ENCODE data around the gene CEP44. TPM values are rescaled to one million over a fixed set of nuclear protein-coding genes. Genes with fewer than 3 reads are reported as not detected.
A peak's percentile ranks its signal among the peaks of the same experiment; 100 is the strongest.

CEP44 gene
- total and polyA plus RNA-seq, 3 donors from 2014 or later, result 20.4 to 32.5 (median 21.1) TPM

DNA sequence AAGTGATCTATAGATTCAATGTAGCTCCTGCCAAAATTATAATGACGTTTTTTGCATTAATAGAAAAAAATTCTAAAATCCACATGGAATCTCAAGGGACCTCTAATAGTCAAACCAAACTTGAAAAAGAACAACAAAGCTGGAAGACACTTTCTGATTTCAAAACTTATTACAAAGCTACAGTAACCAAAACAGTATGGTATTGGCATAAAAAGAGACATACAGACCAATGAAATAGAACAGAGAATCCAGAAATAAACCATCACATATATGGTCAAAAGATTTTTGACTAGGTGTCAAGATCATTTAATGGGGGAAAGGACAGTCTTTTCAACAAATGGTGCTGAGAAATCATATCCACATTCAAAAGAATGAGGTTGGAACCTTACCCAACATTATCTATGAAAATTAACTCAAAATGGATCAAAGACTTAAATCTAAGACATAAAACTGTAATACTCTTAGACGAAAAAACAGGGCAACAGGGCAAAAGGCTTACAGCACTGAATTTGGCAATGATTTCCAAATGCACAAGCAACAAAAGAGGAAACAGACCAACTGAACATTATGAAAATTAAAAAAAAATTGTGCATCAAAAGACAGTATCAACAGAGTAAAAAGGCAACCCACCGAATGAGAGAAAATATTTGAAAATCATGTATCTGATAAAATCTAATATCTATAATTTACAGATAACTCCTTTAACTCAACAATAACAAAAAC, 4.1 kb upstream of the CEP44 start:
- intact Hi-C loops (cut with DNase I; ENCODE audit: low total_unique reads), result no loop called here
- no peaks in the 10 kb centered on the region for H3K27me3 ChIP-seq
- no peaks in the 10 kb centered on the region for H3K9me3 ChIP-seq
- no peak for TF ChIP-seq POLR2A (IDR thresholded peaks at IDR 0.05)
- TF ChIP-seq, protein P1, sequence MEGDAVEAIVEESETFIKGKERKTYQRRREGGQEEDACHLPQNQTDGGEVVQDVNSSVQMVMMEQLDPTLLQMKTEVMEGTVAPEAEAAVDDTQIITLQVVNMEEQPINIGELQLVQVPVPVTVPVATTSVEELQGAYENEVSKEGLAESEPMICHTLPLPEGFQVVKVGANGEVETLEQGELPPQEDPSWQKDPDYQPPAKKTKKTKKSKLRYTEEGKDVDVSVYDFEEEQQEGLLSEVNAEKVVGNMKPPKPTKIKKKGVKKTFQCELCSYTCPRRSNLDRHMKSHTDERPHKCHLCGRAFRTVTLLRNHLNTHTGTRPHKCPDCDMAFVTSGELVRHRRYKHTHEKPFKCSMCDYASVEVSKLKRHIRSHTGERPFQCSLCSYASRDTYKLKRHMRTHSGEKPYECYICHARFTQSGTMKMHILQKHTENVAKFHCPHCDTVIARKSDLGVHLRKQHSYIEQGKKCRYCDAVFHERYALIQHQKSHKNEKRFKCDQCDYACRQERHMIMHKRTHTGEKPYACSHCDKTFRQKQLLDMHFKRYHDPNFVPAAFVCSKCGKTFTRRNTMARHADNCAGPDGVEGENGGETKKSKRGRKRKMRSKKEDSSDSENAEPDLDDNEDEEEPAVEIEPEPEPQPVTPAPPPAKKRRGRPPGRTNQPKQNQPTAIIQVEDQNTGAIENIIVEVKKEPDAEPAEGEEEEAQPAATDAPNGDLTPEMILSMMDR (IDR thresholded peaks at IDR 0.05), result no peak
- H3K27ac ChIP-seq, result no peak overlapping the region
- H3K4me1 ChIP-seq, result no peaks in the 10 kb centered on the region
- WGBS, 2 donors, result 89 to 94% methylated on average over 3 of the region's 3 CpGs
- no peak overlapping the region for H3K4me3 ChIP-seq
- no peak for DNase-seq
- H3K36me3 ChIP-seq (ENCODE audit: low read depth, missing control alignments), result no peaks in the 10 kb centered on the region

DNA sequence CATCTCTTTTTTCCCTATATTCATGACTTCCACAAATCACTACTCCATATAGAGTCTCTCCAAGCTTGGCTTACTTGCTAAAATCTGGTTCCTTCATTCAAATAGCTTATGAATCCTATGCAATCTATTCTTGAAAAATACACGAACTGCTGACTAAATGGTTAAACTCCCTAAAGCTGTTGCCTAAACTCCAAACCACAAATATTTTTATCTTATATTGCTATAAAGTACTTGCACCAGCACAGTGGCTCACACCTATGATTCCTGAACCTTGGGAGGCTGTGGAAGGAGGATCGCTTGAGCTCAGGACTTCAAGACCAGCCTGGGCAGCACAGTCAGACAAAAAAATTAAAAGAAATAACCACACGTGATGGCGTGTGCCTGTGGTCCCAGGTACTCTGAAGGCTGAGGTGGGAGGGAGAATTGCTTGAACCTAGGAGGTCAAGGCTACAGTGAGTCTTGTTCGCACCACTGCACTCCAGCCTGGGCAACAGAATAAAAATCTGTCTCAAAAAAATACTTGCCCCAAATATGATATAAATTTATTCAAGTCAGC, 2.5 kb upstream of the CEP44 start:
- TF ChIP-seq, protein P1 (IDR thresholded peaks at IDR 0.05), result no peak
- H3K4me3 ChIP-seq, result no peak overlapping the region
- 70 to 72% methylated on average over 5 of the region's 5 CpGs for WGBS, 2 donors
- intact Hi-C loops (cut with DNase I; ENCODE audit: low total_unique reads), result no loop called here
- no peaks in the 10 kb centered on the region for H3K9me3 ChIP-seq
- no peak for DNase-seq
- no peaks in the 10 kb centered on the region for H3K36me3 ChIP-seq (ENCODE audit: low read depth, missing control alignments)
- H3K4me1 ChIP-seq, result no peaks in the 10 kb centered on the region
- H3K27me3 ChIP-seq, result no peaks in the 10 kb centered on the region
- H3K27ac ChIP-seq, result no peak overlapping the region

DNA sequence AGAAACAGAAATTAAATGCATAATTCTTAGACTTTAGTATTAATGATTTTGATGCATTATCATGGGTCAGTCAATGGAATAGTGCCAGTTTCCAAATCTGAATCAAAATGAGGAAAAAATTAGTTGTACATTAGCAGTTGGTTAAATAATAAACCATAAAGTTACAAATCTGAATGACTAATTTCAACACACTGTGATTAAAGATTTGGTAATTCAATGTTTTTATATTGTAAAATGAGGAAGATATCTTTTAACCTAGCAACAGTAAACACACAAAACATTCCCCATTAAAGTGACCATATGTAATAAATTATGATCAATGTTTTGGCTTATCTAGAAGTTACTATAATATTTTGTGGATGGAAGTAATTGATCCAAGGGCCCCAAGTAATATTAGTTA, 1.8 kb upstream of the CEP44 start:
- no peak for TF ChIP-seq POLR2A (IDR thresholded peaks at IDR 0.05)
- TF ChIP-seq, protein P1 (IDR thresholded peaks at IDR 0.05), result no peak
- DNase-seq, result no peak
- no peaks in the 10 kb centered on the region for H3K4me1 ChIP-seq
- no peak overlapping the region for H3K27ac ChIP-seq
- no peaks in the 10 kb centered on the region for H3K36me3 ChIP-seq (ENCODE audit: low read depth, missing control alignments)
- H3K4me3 ChIP-seq, result no peak overlapping the region
- H3K9me3 ChIP-seq, result no peaks in the 10 kb centered on the region
- H3K27me3 ChIP-seq, result no peaks in the 10 kb centered on the region
- intact Hi-C loops (cut with DNase I; ENCODE audit: low total_unique reads), result no loop called here

DNA sequence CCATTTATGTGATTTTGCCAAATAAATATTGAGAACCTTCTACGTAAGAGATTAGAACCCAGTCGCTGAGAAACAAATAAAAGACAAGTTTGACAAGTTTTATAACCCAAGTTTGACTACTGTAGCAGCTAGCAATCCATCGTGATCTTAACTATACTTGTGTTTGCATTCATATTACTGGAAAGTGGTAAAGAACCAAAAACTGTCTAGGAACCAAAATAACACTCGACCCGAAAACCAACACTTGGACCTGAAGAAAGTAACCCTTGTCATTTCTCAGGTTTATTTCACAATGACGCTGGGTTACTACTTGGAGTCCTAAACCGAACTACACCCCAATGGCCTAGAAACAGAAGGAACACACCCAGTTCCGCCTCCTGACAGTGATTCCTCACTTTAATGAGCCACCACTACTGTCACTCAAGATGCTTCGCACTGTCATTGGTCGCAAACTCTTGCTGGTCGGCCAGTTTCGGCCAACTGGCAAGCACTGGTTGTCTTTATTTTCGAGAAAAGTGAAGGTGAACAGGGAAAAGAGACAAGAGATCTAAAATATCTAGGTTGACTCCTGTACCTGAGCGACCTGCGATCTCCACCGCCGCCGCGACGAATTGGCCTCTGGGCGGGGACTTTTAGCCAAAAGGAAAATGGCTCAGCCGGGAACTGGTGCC, 740 bp upstream of the CEP44 start:
- peak overlapping the region; percentile 97 to 99 for H3K27ac ChIP-seq
- 1% methylated on average over 22 of the region's 22 CpGs for WGBS, 2 donors
- H3K27me3 ChIP-seq, result no peaks in the 10 kb centered on the region
- DNase-seq, result peak; percentile 95
- H3K4me3 ChIP-seq, result peak overlapping the region; percentile 89 to 93
- no peak for TF ChIP-seq POLR2A (IDR thresholded peaks at IDR 0.05)
- TF ChIP-seq, protein P1 (IDR thresholded peaks at IDR 0.05), result no peak
- intact Hi-C loops (cut with DNase I; ENCODE audit: low total_unique reads), result no loop called here
- H3K9me3 ChIP-seq, result no peaks in the 10 kb centered on the region
- no peaks in the 10 kb centered on the region for H3K36me3 ChIP-seq (ENCODE audit: low read depth, missing control alignments)
- no peaks in the 10 kb centered on the region for H3K4me1 ChIP-seq
